ENCODE measurements around the gene ACTR2. TPM values are rescaled to one million over a fixed set of nuclear protein-coding genes. Genes with fewer than 3 reads are reported as not detected.
"Not testable (repeated sequence)": the region's sequence is repeated elsewhere in the genome, so short reads cannot be mapped to it uniquely, and the experiment has no call there.

Gene ACTR2
- total RNA-seq = 100 to 1,000 TPM; 130 to 145 TPM
- long read RNA-seq, transcript ACTR2-201 (9 exons, 3,861 nt) = major isoform, 70 of 86 reads
- long read RNA-seq, partial matches to known transcripts = 3 of 86 reads
- long read RNA-seq, other reads (novel, unspliced or antisense) = 13 of 86 reads

- intact Hi-C loops (cut with DNase I) = no loop called here
- ATAC-seq = peak; percentile 99
- DNase-seq = peak; percentile 97
Observed at GRCh38 chr2:65227456-65228262, at the start of gene ACTR2. Gene ACTR2, plus strand, starts transcription at chr2:65227831. Its CDS starts 79 bp downstream, at chr2:65227910.

- no peak for ATAC-seq
- no peak for DNase-seq
- intact Hi-C loops (cut with DNase I) = loop anchor here in 1 of 2 donors (10.0 kb wide), 1 partner anchor 268 kb away; no protein-coding TSS in a partner anchor
Observed at GRCh38 chr2:65182570-65182969, 45.1 kb upstream of the ACTR2 start.

- intact Hi-C loops (cut with DNase I) = loop anchor here in 1 of 2 donors (10.0 kb wide), 1 partner anchor 269 kb away; no protein-coding TSS in a partner anchor
- DNase-seq, ATAC-seq: not testable (repeated sequence)
Observed at GRCh38 chr2:65183406-65183805, 44.2 kb upstream of the ACTR2 start.

- DNase-seq (no peak), ATAC-seq (no peak)
- intact Hi-C loops (cut with DNase I) = loop anchor here (5.0 to 10.0 kb wide), 3 partner anchors 118 to 270 kb away; no protein-coding TSS in a partner anchor
Observed at GRCh38 chr2:65185012-65185411, 42.6 kb upstream of the ACTR2 start.

GRCh38 chr2:65186093-65186868, 41.4 kb upstream of the ACTR2 start:
- intact Hi-C loops (cut with DNase I) = loop anchor here (2.0 to 10.0 kb wide), 4 partner anchors 119 to 271 kb away; no protein-coding TSS in a partner anchor
- no peak for DNase-seq
- ATAC-seq = peak; percentile 18 to 30

- intact Hi-C loops (cut with DNase I) = loop anchor here (2.0 to 10.0 kb wide), 4 partner anchors 120 to 272 kb away; no protein-coding TSS in a partner anchor
- DNase-seq (peak; percentile 74), ATAC-seq (peak; percentile 97)
Observed at GRCh38 chr2:65186872-65187851, 40.5 kb upstream of the ACTR2 start.

- ATAC-seq (no peak), DNase-seq (no peak)
- intact Hi-C loops (cut with DNase I) = no loop called here
Observed at GRCh38 chr2:65193446-65193845, 34.2 kb upstream of the ACTR2 start.

GRCh38 chr2:65198737-65199136, 28.9 kb upstream of the ACTR2 start:
- ATAC-seq (peak; percentile 53 to 65), DNase-seq (peak; percentile 41)
- intact Hi-C loops (cut with DNase I) = no loop called here

- intact Hi-C loops (cut with DNase I) = no loop called here
- ATAC-seq = no peak
- DNase-seq = no peak
Observed at GRCh38 chr2:65199166-65199565, 28.5 kb upstream of the ACTR2 start.

GRCh38 chr2:65199891-65200290, 27.7 kb upstream of the ACTR2 start:
- no peak for DNase-seq
- intact Hi-C loops (cut with DNase I) = no loop called here
- no peak for ATAC-seq

- DNase-seq = no peak
- intact Hi-C loops (cut with DNase I) = no loop called here
- no peak for ATAC-seq
Observed at GRCh38 chr2:65204461-65205210, 23.0 kb upstream of the ACTR2 start.

- no peak for ATAC-seq
- intact Hi-C loops (cut with DNase I) = no loop called here
- no peak for DNase-seq
Observed at GRCh38 chr2:65212115-65212514, 15.5 kb upstream of the ACTR2 start.

GRCh38 chr2:65212619-65213018, 15.0 kb upstream of the ACTR2 start:
- intact Hi-C loops (cut with DNase I) = no loop called here
- DNase-seq (no peak), ATAC-seq (no peak)

- intact Hi-C loops (cut with DNase I) = no loop called here
- ATAC-seq = no peak
- no peak for DNase-seq
Observed at GRCh38 chr2:65213035-65213434, 14.6 kb upstream of the ACTR2 start.

- intact Hi-C loops (cut with DNase I) = no loop called here
- no peak for DNase-seq
- ATAC-seq = no peak
Observed at GRCh38 chr2:65214361-65214760, 13.3 kb upstream of the ACTR2 start.

- no peak for ATAC-seq
- DNase-seq = no peak
- intact Hi-C loops (cut with DNase I) = no loop called here
Observed at GRCh38 chr2:65214843-65215242, 12.8 kb upstream of the ACTR2 start.

GRCh38 chr2:65215946-65216345, 11.7 kb upstream of the ACTR2 start:
- no peak for DNase-seq
- intact Hi-C loops (cut with DNase I) = no loop called here
- no peak for ATAC-seq
